Tibial nerve (tissue), 4 donors: Measurements from ENCODE around the gene C14orf180.

Experiments
- CTCF ChIP-seq, 5 experiments: fragments of 200-600 bp in 3 of 5; fragments of 450-650 bp in 2 of 5; sonication (generic) in 3 of 5; IDR thresholded peaks; one replicate each; pipeline ENCODE4 v1.5.1; 2016 to 2019; ENCODE audit warnings: antibody characterized with exemption in 5 of 5, mild to moderate bottlenecking in 3 of 5, moderate library complexity in 2 of 5
- EP300 ChIP-seq, 2 donors: sonication (generic); formaldehyde crosslinking; IDR thresholded peaks; one replicate each; pipeline ENCODE4 v1.6.1; 2017; ENCODE audit warnings: antibody characterized with exemption in 2 of 2, mild to moderate bottlenecking in 1 of 2
- POLR2A ChIP-seq, 2 donors: fragments of 450-650 bp; IDR thresholded peaks; one replicate each; pipeline ENCODE4 v1.6.1; 2017; ENCODE audit warnings: antibody characterized with exemption in 2 of 2, mild to moderate bottlenecking in 2 of 2, moderate library complexity in 2 of 2

DNA sequence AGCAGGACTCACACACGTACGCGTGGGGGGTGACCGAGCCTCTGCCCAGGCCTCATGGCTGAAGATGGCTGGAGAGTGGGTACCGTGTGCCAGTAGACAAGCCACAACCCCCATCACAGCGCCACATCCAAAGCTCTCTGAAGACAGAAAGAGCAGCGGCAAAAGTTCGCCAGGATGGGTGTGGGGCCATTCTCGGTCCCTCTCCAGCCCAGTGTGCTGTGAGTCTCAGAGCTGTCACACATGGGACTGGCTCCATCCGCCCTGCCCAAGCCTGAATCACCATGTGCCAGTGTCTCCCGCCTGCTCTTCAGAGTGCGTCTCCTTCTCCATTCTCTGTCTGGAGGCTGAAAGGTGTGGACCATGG, 19.3 kb downstream of the C14orf180 start:
- TF ChIP-seq CTCF (IDR thresholded peaks at IDR 0.05) (no peak), EP300 (IDR thresholded peaks at IDR 0.05) (no peak), POLR2A (IDR thresholded peaks at IDR 0.05) (no peak)
